HFFc6 (cell line): ENCODE measurements around the gene PPIL4. TPM values are rescaled to one million over a fixed set of nuclear protein-coding genes. Genes with fewer than 3 reads are reported as not detected.

Experiments used
- DNase-seq: peaks from one replicate; pipeline ENCODE4 v3.0.0-alpha.2; 2018
- H3K27ac Mint-ChIP-seq: 2 replicates; pipeline ENCODE4 v1.8.0; 2020; ENCODE audit warnings: mild to moderate bottlenecking, mixed read lengths
- H3K27me3 Mint-ChIP-seq: 2 replicates; pipeline ENCODE4 v1.8.0; 2021; ENCODE audit warnings: mild to moderate bottlenecking, moderate library complexity, mixed read lengths; ENCODE audit not compliant: insufficient read depth
- H3K36me3 Mint-ChIP-seq: 2 replicates; pipeline ENCODE4 v1.8.0; 2021; ENCODE audit warnings: low read depth, mixed read lengths
- H3K4me1 Mint-ChIP-seq: 2 replicates; pipeline ENCODE4 v1.8.0; 2020; ENCODE audit warnings: low read depth, mixed read lengths
- H3K4me3 Mint-ChIP-seq: 2 replicates; pipeline ENCODE4 v1.8.0; 2020; ENCODE audit warnings: mild to moderate bottlenecking, moderate library complexity, mixed read lengths
- H3K9me3 Mint-ChIP-seq: 2 replicates; pipeline ENCODE4 v1.8.0; 2020; ENCODE audit warnings: mild to moderate bottlenecking, mixed read lengths
- CTCF ChIP-seq: fragments of 200-600 bp; sonication (generic); IDR thresholded peaks from 2 replicates; pipeline ENCODE4 v1.5.0; 2021; ENCODE audit warnings: antibody characterized with exemption, mild to moderate bottlenecking
- long read RNA-seq: library from polyadenylated mRNA; unstranded; transcript quantifications from one replicate; pipeline ENCODE4 v2.0.0, GENCODE V29; 2019
- total RNA-seq, 6 experiments: library from RNA; stranded (reverse); fragmentation: NEBNext Ultra II Directional; extraction: Animal tissue kit (Norgen Biotek cat#: 25700); gene quantifications; 2 replicates in 1 of 6; 3 replicates in 5 of 6; pipeline ENCODE4 v1.2.3, GENCODE V29; 2021

The PPIL4 gene
- total RNA-seq = 10 to 100 TPM; 31.9 to 35.1 (median 34.6) TPM
- long read RNA-seq, transcript PPIL4-201 (13 exons, 2,232 nt) = major isoform, 39 of 64 reads
- long read RNA-seq, partial matches to known transcripts = 16 of 64 reads
- long read RNA-seq, other reads (novel, unspliced or antisense) = 9 of 64 reads

GRCh38 chr6:149545754-149546471 lies at the start of gene PPIL4:
Gene PPIL4, minus strand, starts transcription at chr6:149546043. Its CDS starts 38 bp downstream, at chr6:149546005.
- H3K27ac Mint-ChIP-seq = peak within 1 kb of the TSS; percentile 100

GRCh38 chr6:149593408-149593807 lies 47.6 kb upstream of the PPIL4 start:
- Mint-ChIP-seq H3K27ac (no peak overlapping the region), H3K4me3 (no peak overlapping the region), H3K36me3 (peaks cover 10% of the 10 kb centered on the region), H3K9me3 (no peaks in the 10 kb centered on the region), H3K4me1 (no peaks in the 10 kb centered on the region), H3K27me3 (no peaks in the 10 kb centered on the region)
- no peak for DNase-seq
- no peak for TF ChIP-seq CTCF

More at GRCh38 chr6:149545754-149546471, at the start of gene PPIL4:
- peaks cover 3% of the 10 kb centered on the region for H3K27me3 Mint-ChIP-seq
- H3K4me3 Mint-ChIP-seq = peak within 1 kb of the TSS; percentile 90
- H3K9me3 Mint-ChIP-seq = no peaks in the 10 kb centered on the region
- DNase-seq = peak; percentile 92
- peak; percentile 94 for TF ChIP-seq CTCF
- H3K4me1 Mint-ChIP-seq = peaks cover 37% of the 10 kb centered on the region
- peaks cover 7% of the 10 kb centered on the region for H3K36me3 Mint-ChIP-seq

GRCh38 chr6:149592983-149593382 lies 47.1 kb upstream of the PPIL4 start:
- Mint-ChIP-seq H3K36me3 (peaks cover 10% of the 10 kb centered on the region), H3K9me3 (no peaks in the 10 kb centered on the region), H3K4me1 (no peaks in the 10 kb centered on the region), H3K4me3 (no peak overlapping the region), H3K27me3 (no peaks in the 10 kb centered on the region), H3K27ac (no peak overlapping the region)
- no peak for TF ChIP-seq CTCF
- DNase-seq = no peak

GRCh38 chr6:149586149-149586548 lies 40.3 kb upstream of the PPIL4 start:
- Mint-ChIP-seq H3K27ac (no peak overlapping the region), H3K4me1 (no peaks in the 10 kb centered on the region), H3K27me3 (no peaks in the 10 kb centered on the region), H3K36me3 (peaks cover 5% of the 10 kb centered on the region; the same call in 1 of the 2 replicates), H3K4me3 (no peak overlapping the region), H3K9me3 (no peaks in the 10 kb centered on the region)
- no peak for DNase-seq
- no peak for TF ChIP-seq CTCF

- Mint-ChIP-seq H3K27me3 (no peaks in the 10 kb centered on the region; the same call in 1 of the 2 replicates), H3K4me1 (no peaks in the 10 kb centered on the region), H3K36me3 (peaks cover 10% of the 10 kb centered on the region; the same call in 1 of the 2 replicates), H3K4me3 (no peak overlapping the region), H3K27ac (no peak overlapping the region), H3K9me3 (no peaks in the 10 kb centered on the region)
- DNase-seq = no peak
- no peak for TF ChIP-seq CTCF
Measured at GRCh38 chr6:149581349-149581748, 35.5 kb upstream of the PPIL4 start.
